ENCODE data around the gene ADAMTS7. TPM values are rescaled to one million over a fixed set of nuclear protein-coding genes. Genes with fewer than 3 reads are reported as not detected.

ADAMTS7 gene
- total and polyA plus RNA-seq, 2 of the 4 experiments (the other 2 are of a cell fraction) = 1.4 to 12.6 TPM

- Histone ChIP-seq H3K79me1 (ENCODE audit: low read depth in 1 of 2, low read length in 2 of 2) (peaks cover 4 to 37% of the 10 kb centered on the region in 2 experiments; a peak in 3 of 4 replicates), H3K27me3 (ENCODE audit: control insufficient read depth, insufficient read depth, low read length) (no peaks in the 10 kb centered on the region), H3K4me3 (ENCODE audit: insufficient read depth, low read depth, low read length) (peak overlapping the region; percentile 41), H2AK5ac (ENCODE audit: low read depth, low read length) (peak overlapping the region; percentile 5; the same call in 1 of the 2 replicates), H2BK120ac (ENCODE audit: low read depth, low read length) (peak overlapping the region; percentile 79), H3K56ac (ENCODE audit: extremely low read depth, insufficient read depth, low read length) (0 out of 2 replicates have a peak overlapping the region, but pooled peaks have one; percentile 43), H3K27ac (ENCODE audit: insufficient read depth, low read length) (peak overlapping the region; percentile 70), H4K5ac (ENCODE audit: low read depth, low read length) (peak overlapping the region; percentile 93), H2AK9ac (replicated peaks; ENCODE audit: low read depth, low read length, poor library complexity) (peak overlapping the region; percentile 93), H3K14ac (replicated peaks; ENCODE audit: low read depth, low read length) (peak overlapping the region; percentile 76), H4K20me1 (ENCODE audit: insufficient read depth, low read length) (peaks cover 23% of the 10 kb centered on the region; the same call in 1 of the 2 replicates), H4K91ac (ENCODE audit: insufficient read depth, low read depth, low read length) (peak overlapping the region; percentile 79), H2BK5ac (ENCODE audit: low read depth, low read length, poor library complexity, severe bottlenecking) (peak overlapping the region; percentile 39), H2BK15ac (ENCODE audit: low read depth, low read length) (peak overlapping the region; percentile 89; the same call in 2 of the 3 replicates), H2AFZ (replicated peaks; ENCODE audit: low read length, poor library complexity) (peak overlapping the region; percentile 99), H3K4ac (ENCODE audit: low read depth, low read length) (peak overlapping the region; percentile 87), H3K9me3 (ENCODE audit: control insufficient read depth, insufficient read depth, low read length) (no peaks in the 10 kb centered on the region), H3K4me2 (ENCODE audit: low read depth, low read length) (peak overlapping the region; percentile 54), H3K4me1 (ENCODE audit: control insufficient read depth, insufficient read depth, low read length) (peaks cover 8% of the 10 kb centered on the region), H3K9ac (ENCODE audit: low read depth, low read length) (peak overlapping the region; percentile 66), H4K8ac (ENCODE audit: low read depth in 2 of 2, low read length in 2 of 2) (peak overlapping the region; percentile 96 to 98), H2BK20ac (ENCODE audit: low read depth, low read length) (0 out of 2 replicates have a peak overlapping the region, but pooled peaks have one; percentile 34), H3K36me3 (ENCODE audit: control insufficient read depth, insufficient read depth, low read length) (no peaks in the 10 kb centered on the region), H3K18ac (ENCODE audit: low read depth, low read length) (peak overlapping the region; percentile 48; the same call in 1 of the 2 replicates), H3K23ac (ENCODE audit: low read depth, low read length) (peak overlapping the region; percentile 60; the same call in 1 of the 2 replicates), H3K9me1 (ENCODE audit: insufficient read depth, low read length) (peaks cover 9% of the 10 kb centered on the region)
- ATAC-seq (ENCODE audit: low read depth) (peak; percentile 30), DNase-seq (no peak)
- no peak for TF ChIP-seq SMC3 (IDR thresholded peaks at IDR 0.05; ENCODE audit: low read depth, low read length)
- no peak for TF ChIP-seq MAFK (IDR thresholded peaks at IDR 0.05; ENCODE audit: low read depth, low read length)
- TF ChIP-seq NFE2L2 (IDR thresholded peaks at IDR 0.05; ENCODE audit: low read depth, low read length) = no peak
- no peak for TF ChIP-seq CHD1 (IDR thresholded peaks at IDR 0.05; ENCODE audit: low read depth, low read length)
- no peak for TF ChIP-seq RAD21 (IDR thresholded peaks at IDR 0.05; ENCODE audit: low read length)
- TF ChIP-seq CTCF (conservative IDR thresholded peaks at IDR 0.05; ENCODE audit: low read depth, low read length) = no peak
- TF ChIP-seq CEBPB (IDR thresholded peaks at IDR 0.05; ENCODE audit: low read depth, low read length) = no peak
- TF ChIP-seq RCOR1 (IDR thresholded peaks at IDR 0.05; ENCODE audit: insufficient replicate concordance, low read length) = no peak
- no peak for TF ChIP-seq MXI1 (IDR thresholded peaks at IDR 0.05; ENCODE audit: borderline replicate concordance, low read depth, low read length)
- TF ChIP-seq, protein P1, sequence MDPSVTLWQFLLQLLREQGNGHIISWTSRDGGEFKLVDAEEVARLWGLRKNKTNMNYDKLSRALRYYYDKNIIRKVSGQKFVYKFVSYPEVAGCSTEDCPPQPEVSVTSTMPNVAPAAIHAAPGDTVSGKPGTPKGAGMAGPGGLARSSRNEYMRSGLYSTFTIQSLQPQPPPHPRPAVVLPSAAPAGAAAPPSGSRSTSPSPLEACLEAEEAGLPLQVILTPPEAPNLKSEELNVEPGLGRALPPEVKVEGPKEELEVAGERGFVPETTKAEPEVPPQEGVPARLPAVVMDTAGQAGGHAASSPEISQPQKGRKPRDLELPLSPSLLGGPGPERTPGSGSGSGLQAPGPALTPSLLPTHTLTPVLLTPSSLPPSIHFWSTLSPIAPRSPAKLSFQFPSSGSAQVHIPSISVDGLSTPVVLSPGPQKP (IDR thresholded peaks at IDR 0.05; ENCODE audit: borderline replicate concordance, low read depth, low read length) = no peak
- dilution Hi-C loops (cut with HindIII; ENCODE audit: low sequenced_read_pairs, unreplicated experiment) = no loop called here
- CTCF ChIA-PET = interaction anchor here (0.6 kb wide), 1 partner anchor 40 kb away, joined by 3 read pairs; no protein-coding TSS in a partner anchor
- POLR2A ChIA-PET (ENCODE audit: unreplicated experiment) = no interaction called here
- intact Hi-C loops (cut with micrococcal nuclease) = loop anchor here (1.0 to 2.0 kb wide), 2 partner anchors 49 to 61 kb away; no protein-coding TSS in a partner anchor
- no TSS peak for BruUV-seq (replicated peaks)
- in situ Hi-C loops (cut with MboI; ENCODE audit: low sequenced_read_pairs) = no loop called here
- WGBS, 2 experiments (ENCODE audit: extremely low coverage in 2 of 2, insufficient read length in 1 of 2) = 25% methylated on average over 11 of the region's 24 CpGs; no CpG with 5 or more reads in 1 of the 2 experiments
These were observed 540 bp upstream of the ADAMTS7 start for GRCh38 chr15:78811825-78812183.

All from IMR-90 (cell line).